Activated T-cell treated with anti-CD3 and anti-CD28 coated beads, Interleukin-2, amount 50 U/mL, for 72 hours (primary cell): ENCODE data around the gene OR10Z1. TPM values are rescaled to one million over a fixed set of nuclear protein-coding genes. Genes with fewer than 3 reads are reported as not detected.

Experiments used
- ATAC-seq, 2 donors: fragments of 150-1000 bp; cut with Tn5 transposase; replicated peaks in 1 of 2; 2 replicates each; pipeline ENCODE4 v1.10.0; 2021; ENCODE audit warnings: moderate library complexity in 2 of 2, mild to moderate bottlenecking in 1 of 2
- DNase-seq, 2 donors: peaks; one replicate each; pipeline ENCODE4 v3.0.0; 2021 to 2022; ENCODE audit warnings: mixed read lengths in 1 of 2
- H3K27ac Mint-ChIP-seq: one replicate; pipeline ENCODE4 v1.8.0; 2022; ENCODE audit warnings: mild to moderate bottlenecking, moderate library complexity, mixed read lengths
- H3K27me3 Mint-ChIP-seq: one replicate; pipeline ENCODE4 v1.8.0; 2022; ENCODE audit warnings: low read depth, mixed read lengths
- H3K36me3 Mint-ChIP-seq, 2 donors: one replicate each; pipeline ENCODE4 v1.8.0; 2022; ENCODE audit warnings: mixed read lengths in 2 of 2, mild to moderate bottlenecking in 1 of 2; ENCODE audit not compliant: insufficient read depth in 2 of 2
- H3K4me1 Mint-ChIP-seq: one replicate; pipeline ENCODE4 v1.8.0; 2022; ENCODE audit warnings: low read depth, mixed read lengths
- H3K4me3 Mint-ChIP-seq, 2 donors: one replicate each; pipeline ENCODE4 v1.8.0; 2022; ENCODE audit warnings: mild to moderate bottlenecking in 2 of 2, mixed read lengths in 2 of 2, moderate library complexity in 2 of 2
- H3K9me3 Mint-ChIP-seq, 2 donors: one replicate each; pipeline ENCODE4 v1.8.0; 2022; ENCODE audit warnings: mixed read lengths in 2 of 2
- total RNA-seq, 2 donors: library from RNA; stranded (reverse); gene quantifications; one replicate each; pipeline ENCODE4 v1.2.3, GENCODE V29; 2022

The OR10Z1 gene
- total RNA-seq, 2 donors from 2014 or later, result not detected

DNA sequence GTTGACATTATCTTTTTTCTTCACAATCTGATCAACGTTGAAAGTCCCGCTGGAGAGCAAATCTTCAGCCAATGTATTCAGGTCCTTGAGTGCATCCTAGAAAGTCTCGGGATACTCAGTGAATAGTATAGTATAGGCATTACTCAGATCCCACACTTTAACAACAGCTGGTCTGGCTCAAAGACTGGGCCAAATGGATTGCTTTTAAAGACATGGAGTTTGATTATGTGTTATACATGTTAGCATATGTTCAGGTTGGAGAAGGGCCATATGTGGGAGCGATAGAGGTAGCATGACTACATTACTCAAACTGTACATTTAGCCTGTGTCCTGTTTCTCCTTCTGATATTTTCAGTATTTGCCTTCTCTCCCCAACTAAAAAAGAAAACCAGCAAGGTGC is 33.1 kb downstream of the OR10Z1 start:
- no peak overlapping the region for H3K27ac Mint-ChIP-seq
- H3K9me3 Mint-ChIP-seq, result no peaks in the 10 kb centered on the region
- ATAC-seq (no peak), DNase-seq (no peak)
- no peaks in the 10 kb centered on the region for H3K4me1 Mint-ChIP-seq
- no peak overlapping the region for H3K4me3 Mint-ChIP-seq
- no peaks in the 10 kb centered on the region for H3K27me3 Mint-ChIP-seq
- no peaks in the 10 kb centered on the region for H3K36me3 Mint-ChIP-seq

DNA sequence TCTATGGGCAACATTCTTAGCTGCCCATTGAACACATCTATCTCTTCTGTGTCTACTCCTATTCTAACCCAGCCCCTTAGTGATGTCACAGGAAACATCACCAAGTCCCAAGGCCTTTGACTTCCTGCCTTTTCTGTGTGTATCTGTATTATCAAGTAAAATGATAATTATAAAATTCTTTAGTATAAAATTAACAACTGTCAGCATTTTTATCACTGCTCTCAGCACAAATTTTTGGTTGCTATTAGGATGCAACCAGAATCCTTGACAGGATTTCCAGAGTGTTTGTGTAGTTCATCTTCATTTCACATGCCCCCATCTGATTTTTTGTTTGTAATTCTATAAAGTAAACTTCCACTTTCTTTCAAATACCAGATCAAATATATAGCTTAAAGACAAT is 33.8 kb downstream of the OR10Z1 start:
- DNase-seq, result no peak
- Mint-ChIP-seq H3K27me3 (no peaks in the 10 kb centered on the region), H3K36me3 (no peaks in the 10 kb centered on the region), H3K4me1 (no peaks in the 10 kb centered on the region), H3K27ac (no peak overlapping the region), H3K4me3 (no peak overlapping the region), H3K9me3 (no peaks in the 10 kb centered on the region)
- ATAC-seq, result no peak

- DNase-seq, result no peak
- ATAC-seq, result no peak
- H3K4me3 Mint-ChIP-seq, result no peak overlapping the region
- H3K27ac Mint-ChIP-seq, result no peak overlapping the region
- peaks cover 9% of the 10 kb centered on the region for H3K4me1 Mint-ChIP-seq
- H3K36me3 Mint-ChIP-seq, result no peaks in the 10 kb centered on the region
- H3K9me3 Mint-ChIP-seq, result no peaks in the 10 kb centered on the region
- H3K27me3 Mint-ChIP-seq, result no peaks in the 10 kb centered on the region
These were observed 39.4 kb downstream of the OR10Z1 start for GRCh38 chr1:158644449-158644848.

- Mint-ChIP-seq H3K27ac (peak overlapping the region; percentile 74), H3K4me3 (peak overlapping the region in 1 of 2 donors; percentile 44)
- ATAC-seq, result no peak
These were observed 41.4 kb downstream of the OR10Z1 start for GRCh38 chr1:158646465-158646864.

DNA sequence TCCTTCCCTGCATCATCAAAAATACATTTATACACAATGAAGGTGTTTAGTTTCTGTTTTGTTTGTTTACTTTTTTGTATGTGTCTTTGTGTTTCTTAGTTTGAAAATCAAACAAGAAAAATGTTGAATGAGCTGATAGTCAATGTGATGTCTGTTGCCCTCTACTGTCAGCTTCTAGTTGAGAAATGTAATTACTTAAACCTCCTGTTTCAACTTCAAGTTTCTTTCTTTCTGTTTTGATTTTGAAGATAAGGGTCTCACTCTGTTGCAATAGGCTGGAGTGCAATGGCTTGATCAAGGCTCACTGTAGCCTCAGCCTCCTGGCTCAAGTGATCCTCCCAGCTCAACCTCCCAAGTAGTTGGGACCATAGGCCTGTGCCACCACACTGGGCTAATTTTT is 44.0 kb downstream of the OR10Z1 start:
- Mint-ChIP-seq H3K4me1 (peaks cover 9% of the 10 kb centered on the region), H3K27me3 (no peaks in the 10 kb centered on the region), H3K36me3 (no peaks in the 10 kb centered on the region), H3K4me3 (no peak overlapping the region), H3K27ac (no peak overlapping the region), H3K9me3 (no peaks in the 10 kb centered on the region)
- DNase-seq (no peak), ATAC-seq (no peak)

More at GRCh38 chr1:158646465-158646864, 41.4 kb downstream of the OR10Z1 start:
- H3K4me1 Mint-ChIP-seq, result peaks cover 9% of the 10 kb centered on the region
- H3K9me3 Mint-ChIP-seq, result no peaks in the 10 kb centered on the region
- H3K36me3 Mint-ChIP-seq, result no peaks in the 10 kb centered on the region
- H3K27me3 Mint-ChIP-seq, result no peaks in the 10 kb centered on the region
- DNase-seq, result no peak

- H3K27me3 Mint-ChIP-seq, result no peaks in the 10 kb centered on the region
- no peaks in the 10 kb centered on the region for H3K9me3 Mint-ChIP-seq
- H3K4me1 Mint-ChIP-seq, result no peaks in the 10 kb centered on the region
- DNase-seq (no peak), ATAC-seq (no peak)
- no peaks in the 10 kb centered on the region for H3K36me3 Mint-ChIP-seq
- no peak overlapping the region for H3K27ac Mint-ChIP-seq
- H3K4me3 Mint-ChIP-seq, result no peak overlapping the region
These were observed 47.8 kb downstream of the OR10Z1 start for GRCh38 chr1:158652721-158653334.

- no peaks in the 10 kb centered on the region for H3K4me1 Mint-ChIP-seq
- no peak overlapping the region for H3K27ac Mint-ChIP-seq
- H3K27me3 Mint-ChIP-seq, result no peaks in the 10 kb centered on the region
- peaks cover 0 to 2% of the 10 kb centered on the region in 2 donors for H3K9me3 Mint-ChIP-seq
- H3K4me3 Mint-ChIP-seq, result no peak overlapping the region
- ATAC-seq, result no peak
- H3K36me3 Mint-ChIP-seq, result no peaks in the 10 kb centered on the region
- DNase-seq, result no peak
These were observed 49.0 kb downstream of the OR10Z1 start for GRCh38 chr1:158654086-158654485.

- Mint-ChIP-seq H3K9me3 (peaks cover 0 to 2% of the 10 kb centered on the region in 2 donors), H3K27ac (no peak overlapping the region), H3K27me3 (no peaks in the 10 kb centered on the region), H3K4me3 (no peak overlapping the region), H3K4me1 (no peaks in the 10 kb centered on the region), H3K36me3 (no peaks in the 10 kb centered on the region)
- DNase-seq (no peak), ATAC-seq (no peak)
These were observed 49.5 kb downstream of the OR10Z1 start for GRCh38 chr1:158654571-158654970.

Other genes starting within 250 kb of the OR10Z1 start
- not detected for gene OR10T2, start 205.8 kb upstream of the OR10Z1 start, total RNA-seq
- gene OR10K2, start 179.0 kb upstream of the OR10Z1 start, total RNA-seq, result not detected
- gene OR10K1, start 143.4 kb upstream of the OR10Z1 start, total RNA-seq, result not detected
- gene OR10R2, start 133.0 kb upstream of the OR10Z1 start, total RNA-seq, result not detected
- gene OR6Y1, start 50.9 kb upstream of the OR10Z1 start, total RNA-seq, result not detected
- gene OR6P1, start 34.7 kb upstream of the OR10Z1 start, total RNA-seq, result not detected
- not detected for gene OR10X1, start 25.4 kb upstream of the OR10Z1 start, total RNA-seq
- gene SPTA1, start 81.4 kb downstream of the OR10Z1 start, total RNA-seq, result not detected
- gene OR6K2, start 95.4 kb downstream of the OR10Z1 start, total RNA-seq, result not detected
- gene OR6K3, start 115.5 kb downstream of the OR10Z1 start, total RNA-seq, result not detected
- not detected for gene OR6K6, start 149.5 kb downstream of the OR10Z1 start, total RNA-seq
- gene OR6N1, start 166.9 kb downstream of the OR10Z1 start, total RNA-seq, result not detected
- gene OR6N2, start 175.9 kb downstream of the OR10Z1 start, total RNA-seq, result not detected
- not detected for gene MNDA, start 226.1 kb downstream of the OR10Z1 start, total RNA-seq